HepG2 (cell line): Measurements from ENCODE around the gene HOXD1. TPM values are rescaled to one million over a fixed set of nuclear protein-coding genes. Genes with fewer than 3 reads are reported as not detected.

Experiments used
- BRCA1 ChIP-seq: sonication (generic); formaldehyde crosslinking; IDR thresholded peaks from 2 replicates; pipeline ENCODE4 v1.4.0; 2020; ENCODE audit warnings: missing genetic modification reagents
- CHD2 ChIP-seq: IDR thresholded peaks from 2 replicates; pipeline ENCODE4 v1.6.1; 2011; ENCODE audit warnings: low read depth, low read length, improper control_type of control experiment
- FOXC1 ChIP-seq: sonication (generic); formaldehyde crosslinking; IDR thresholded peaks from 2 replicates; pipeline ENCODE4 v1.8.0; 2022; ENCODE audit warnings: mild to moderate bottlenecking, missing genetic modification reagents, borderline replicate concordance
- FOXO1 ChIP-seq: sonication (generic); formaldehyde crosslinking; IDR thresholded peaks from 2 replicates; pipeline ENCODE4 v1.4.0; 2020; ENCODE audit warnings: missing genetic modification reagents
- HMG20A ChIP-seq: IDR thresholded peaks from 2 replicates; pipeline ENCODE4 v1.6.1; 2016; ENCODE audit warnings: borderline replicate concordance
- HNF4A ChIP-seq: sonication (generic); formaldehyde crosslinking; IDR thresholded peaks from 2 replicates; pipeline ENCODE4 v1.4.0; 2020; ENCODE audit warnings: missing genetic modification reagents
- HNRNPL ChIP-seq: fragments of 200-400 bp; formaldehyde crosslinking; IDR thresholded peaks from 2 replicates; pipeline ENCODE4 v1.6.1; 2017; ENCODE audit warnings: mild to moderate bottlenecking, low read depth, low read length
- HOXD1 ChIP-seq: sonication (generic); formaldehyde crosslinking; IDR thresholded peaks from 2 replicates; pipeline ENCODE4 v1.5.0; 2020; ENCODE audit warnings: missing genetic modification reagents
- MED13 ChIP-seq: sonication (generic); formaldehyde crosslinking; IDR thresholded peaks from 2 replicates; pipeline ENCODE4 v1.5.0; 2020; ENCODE audit warnings: missing genetic modification reagents
- NCOR1 ChIP-seq: fragments of 200-600 bp; sonication (generic); IDR thresholded peaks from 2 replicates; pipeline ENCODE4 v1.7.0; 2017; ENCODE audit warnings: antibody characterized with exemption, low read length, borderline replicate concordance
- NFIB ChIP-seq: sonication (generic); formaldehyde crosslinking; IDR thresholded peaks from 2 replicates; pipeline ENCODE4 v1.9.0; 2021; ENCODE audit warnings: missing genetic modification reagents, mild to moderate bottlenecking, borderline replicate concordance
- NKX3-1 ChIP-seq: sonication (generic); formaldehyde crosslinking; IDR thresholded peaks from 2 replicates; pipeline ENCODE4 v1.5.0; 2020; ENCODE audit warnings: missing genetic modification reagents
- SMARCC2 ChIP-seq: fragments of 450-650 bp; IDR thresholded peaks from 2 replicates; pipeline ENCODE4 v1.6.1; 2017; ENCODE audit warnings: antibody characterized with exemption, mild to moderate bottlenecking
- ZEB1 ChIP-seq: IDR thresholded peaks from 2 replicates; pipeline ENCODE4 v1.6.1; 2012; ENCODE audit warnings: mild to moderate bottlenecking, low read depth, inconsistent platforms; ENCODE audit not compliant: insufficient replicate concordance
- ZNF138 ChIP-seq: sonication (generic); formaldehyde crosslinking; IDR thresholded peaks from 2 replicates; pipeline ENCODE4 v1.5.0; 2020; ENCODE audit warnings: mild to moderate bottlenecking, low read depth, missing genetic modification reagents
- ZNF142 ChIP-seq: sonication (generic); formaldehyde crosslinking; IDR thresholded peaks from 2 replicates; pipeline ENCODE4 v1.4.0; 2020; ENCODE audit warnings: missing genetic modification reagents
- ZNF329 ChIP-seq: sonication (generic); formaldehyde crosslinking; IDR thresholded peaks from 2 replicates; pipeline ENCODE4 v1.9.0; 2021; ENCODE audit warnings: low read depth, mild to moderate bottlenecking, missing genetic modification reagents
- ZNF432 ChIP-seq: sonication (generic); formaldehyde crosslinking; IDR thresholded peaks from 2 replicates; pipeline ENCODE4 v1.5.0; 2020; ENCODE audit warnings: missing genetic modification reagents, mild to moderate bottlenecking, borderline replicate concordance
- ZNF468 ChIP-seq: sonication (generic); formaldehyde crosslinking; IDR thresholded peaks from 2 replicates; pipeline ENCODE4 v1.8.0; 2022; ENCODE audit warnings: mild to moderate bottlenecking, moderate library complexity, missing genetic modification reagents
- ZNF557 ChIP-seq: sonication (generic); formaldehyde crosslinking; IDR thresholded peaks from 2 replicates; pipeline ENCODE4 v1.4.0; 2020; ENCODE audit warnings: missing genetic modification reagents
- ZNF775 ChIP-seq: sonication (generic); formaldehyde crosslinking; IDR thresholded peaks from 2 replicates; pipeline ENCODE4 v1.4.0; 2020; ENCODE audit warnings: missing genetic modification reagents, mild to moderate bottlenecking, moderate library complexity, borderline replicate concordance
- ZNF816 ChIP-seq: sonication (generic); formaldehyde crosslinking; IDR thresholded peaks from 2 replicates; pipeline ENCODE4 v1.8.0; 2022; ENCODE audit warnings: missing genetic modification reagents, mild to moderate bottlenecking, borderline replicate concordance
- polyA plus RNA-seq, 8 experiments: library from polyadenylated mRNA; depleted of rRNA in 3 of 8; stranded (reverse) in 7 of 8; unstranded in 1 of 8; fragments of >200 nt; fragmentation: Illumina TruSeq in 4 of 8; extraction: Trizol in 4 of 8; gene quantifications; 2 replicates each; pipeline versions ENCODE4 v1.2.1 to v1.2.3, GENCODE V29; 2011 to 2016; ENCODE audit warnings: low read depth in 4 of 8, missing spikeins in 1 of 8, mixed read lengths in 1 of 8; ENCODE audit not compliant: insufficient read depth in 1 of 8
- total RNA-seq, 5 experiments: library from RNA; depleted of rRNA; stranded (reverse); fragments of >200 nt; fragmentation: Illumina TruSeq; extraction: Trizol; gene quantifications; 2 replicates each; pipeline ENCODE4 v1.2.3, GENCODE V29; 2016; ENCODE audit warnings: low read depth in 1 of 5
- TF ChIP-seq, protein P1 (sequence below): sonication (generic); formaldehyde crosslinking; IDR thresholded peaks from 2 replicates; pipeline ENCODE4 v1.9.0; 2022; ENCODE audit warnings: missing genetic modification reagents, mild to moderate bottlenecking, borderline replicate concordance

The HOXD1 gene
- total and polyA plus RNA-seq, 2 of the 13 experiments (the other 11 are each of a cell fraction or from before 2014, with no cell fraction given), result 10.0 to 22.3 TPM

DNA sequence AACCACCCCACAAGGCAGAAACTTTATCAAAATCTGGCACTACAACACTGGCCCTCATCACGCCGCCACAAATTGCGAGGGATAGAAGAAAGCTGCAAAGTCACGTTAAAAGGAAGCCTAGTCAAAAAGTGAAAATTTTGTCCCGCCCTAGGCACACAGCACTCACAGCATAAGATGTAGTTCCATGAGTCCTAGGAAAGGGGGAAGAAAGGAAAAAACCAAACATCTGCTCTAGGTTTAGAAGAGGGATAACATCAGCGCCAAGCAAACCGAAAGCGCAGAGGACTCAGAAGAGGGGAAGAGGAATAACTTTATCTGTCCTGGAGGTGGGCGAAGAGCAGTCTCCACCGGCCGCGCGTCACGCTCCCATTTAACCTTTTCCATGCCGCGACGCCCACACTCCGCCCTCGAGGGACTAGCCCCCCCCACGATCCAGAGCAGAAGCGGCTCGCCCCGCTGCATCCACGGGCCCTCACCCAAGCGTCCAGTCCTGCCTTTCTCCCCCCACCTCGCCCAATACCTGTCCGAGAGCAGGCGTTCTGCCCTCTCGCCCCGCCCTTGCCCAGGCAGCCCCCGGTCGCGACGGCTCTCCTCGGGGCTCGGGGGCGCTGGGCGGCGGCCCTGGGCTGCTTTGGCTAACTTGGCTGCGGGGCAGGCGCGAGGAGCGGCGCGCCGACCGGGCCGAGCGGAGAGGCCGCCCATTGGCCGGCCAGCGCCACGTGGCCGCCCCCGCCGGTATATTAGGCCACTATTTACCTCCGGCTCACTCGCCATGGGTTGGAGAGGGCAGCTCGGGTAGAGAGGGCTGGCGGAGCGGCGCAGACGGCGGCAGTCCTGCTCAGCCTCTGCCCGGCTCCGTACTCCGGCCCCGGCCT lies at the start of gene HOXD1 (continued):
- TF ChIP-seq ZNF142 (CRISPR knock-in tag), result peak; percentile 3; the same call in 1 of the 2 replicates
- TF ChIP-seq ZEB1, result no peak
- no peak for TF ChIP-seq NKX3-1 (CRISPR knock-in tag)
- no peak for TF ChIP-seq ZNF432 (CRISPR knock-in tag)
- peak; percentile 8; the same call in 1 of the 2 replicates for TF ChIP-seq FOXO1
- 0 out of 2 replicates have a peak, but pooled peaks have one; percentile 23 for TF ChIP-seq CHD2
- TF ChIP-seq ZNF775, result no peak
- no peak for TF ChIP-seq NFIB (CRISPR knock-in tag)
- no peak for TF ChIP-seq HMG20A (CRISPR knock-in tag)
- no peak; the same call in 1 of the 2 replicates for TF ChIP-seq HNF4A (CRISPR knock-in tag)
- 0 out of 2 replicates have a peak, but pooled peaks have one; percentile 64 for TF ChIP-seq ZNF816
- no peak; the same call in 1 of the 2 replicates for TF ChIP-seq HOXD1 (CRISPR knock-in tag)
- TF ChIP-seq NCOR1, result no peak
- no peak; the same call in 1 of the 2 replicates for TF ChIP-seq MED13 (CRISPR knock-in tag)
- no peak for TF ChIP-seq ZNF329 (CRISPR knock-in tag)
- peak; percentile 79; the same call in 1 of the 2 replicates for TF ChIP-seq ZNF468 (CRISPR knock-in tag)
- TF ChIP-seq BRCA1 (CRISPR knock-in tag), result peak; percentile 52; the same call in 1 of the 2 replicates
- TF ChIP-seq ZNF557 (CRISPR knock-in tag), result no peak
- TF ChIP-seq, protein P1, sequence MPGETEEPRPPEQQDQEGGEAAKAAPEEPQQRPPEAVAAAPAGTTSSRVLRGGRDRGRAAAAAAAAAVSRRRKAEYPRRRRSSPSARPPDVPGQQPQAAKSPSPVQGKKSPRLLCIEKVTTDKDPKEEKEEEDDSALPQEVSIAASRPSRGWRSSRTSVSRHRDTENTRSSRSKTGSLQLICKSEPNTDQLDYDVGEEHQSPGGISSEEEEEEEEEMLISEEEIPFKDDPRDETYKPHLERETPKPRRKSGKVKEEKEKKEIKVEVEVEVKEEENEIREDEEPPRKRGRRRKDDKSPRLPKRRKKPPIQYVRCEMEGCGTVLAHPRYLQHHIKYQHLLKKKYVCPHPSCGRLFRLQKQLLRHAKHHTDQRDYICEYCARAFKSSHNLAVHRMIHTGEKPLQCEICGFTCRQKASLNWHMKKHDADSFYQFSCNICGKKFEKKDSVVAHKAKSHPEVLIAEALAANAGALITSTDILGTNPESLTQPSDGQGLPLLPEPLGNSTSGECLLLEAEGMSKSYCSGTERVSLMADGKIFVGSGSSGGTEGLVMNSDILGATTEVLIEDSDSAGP (CRISPR knock-in tag), result peak; percentile 62; the same call in 1 of the 2 replicates
- TF ChIP-seq ZNF138 (CRISPR knock-in tag), result 0 out of 2 replicates have a peak, but pooled peaks have one; percentile 73
- TF ChIP-seq SMARCC2, result no peak
- TF ChIP-seq FOXC1 (CRISPR knock-in tag), result peak; percentile 72; the same call in 1 of the 2 replicates
- 0 out of 2 replicates have a peak, but pooled peaks have one; percentile 53 for TF ChIP-seq HNRNPL
